ENCODE results near the gene NDUFA7. TPM values are rescaled to one million over a fixed set of nuclear protein-coding genes. Genes with fewer than 3 reads are reported as not detected.

The NDUFA7 gene
- polyA plus RNA-seq, 1 of the 3 experiments (the other 2 are of a cell fraction), result 111 TPM

GRCh38 chr19:8336660-8337059 lies 15.5 kb upstream of the NDUFA7 start:
- H3K27ac ChIP-seq (ENCODE audit: low read depth in 2 of 2, low read length in 1 of 2), result no peak overlapping the region
- H3K27me3 ChIP-seq (ENCODE audit: insufficient read depth), result peaks cover 47% of the 10 kb centered on the region
- H3F3A ChIP-seq (replicated peaks; ENCODE audit: insufficient read depth), result no peaks in the 10 kb centered on the region
- ChIA-PET CTCF (interaction anchor here (1.1 to 4.0 kb wide), 4 partner anchors 15 to 177 kb away, joined by 3 to 27 read pairs (median 8); partner anchors contain the start of genes NDUFA7, RPS28 and ZNF414), POLR2A (no interaction called here)
- WGBS (ENCODE audit: low lambda C conversion rate), result 26% methylated on average over 8 of the region's 8 CpGs
- H3K4me1 ChIP-seq (ENCODE audit: control insufficient read depth in 1 of 2, insufficient read depth in 2 of 2, low read depth in 1 of 2, low read length in 1 of 2), result no peaks in the 10 kb centered on the region; a peak in 1 of 4 replicates
- no peaks in the 10 kb centered on the region for H3K36me3 ChIP-seq (replicated peaks in 1 of 2; ENCODE audit: control insufficient read depth in 1 of 2, insufficient read depth in 2 of 2, low read length in 1 of 2)
- no peaks in the 10 kb centered on the region for H4K20me1 ChIP-seq (ENCODE audit: insufficient read depth)
- H3K4me3 ChIP-seq (ENCODE audit: low read depth in 2 of 2, low read length in 1 of 2), result no peak overlapping the region
- H3K9ac ChIP-seq, result no peak overlapping the region
- DNase-seq, result no peak
- H3K4me2 ChIP-seq, result no peak overlapping the region
- no peaks in the 10 kb centered on the region for H3K9me3 ChIP-seq
- TF ChIP-seq RAD21 (IDR thresholded peaks at IDR 0.05; ENCODE audit: low read length) (no peak), IRF3 (IDR thresholded peaks at IDR 0.05; ENCODE audit: low read depth, low read length) (no peak), PBX3 (IDR thresholded peaks at IDR 0.05) (no peak), NFIC (IDR thresholded peaks at IDR 0.05; ENCODE audit: borderline replicate concordance) (no peak), GATA2 (CRISPR knock-in tag; IDR thresholded peaks at IDR 0.05) (no peak), USF2 (IDR thresholded peaks at IDR 0.05; ENCODE audit: borderline replicate concordance, low read depth, low read length) (no peak), RCOR1 (IDR thresholded peaks at IDR 0.05; ENCODE audit: low read length) (no peak), ELF1 (IDR thresholded peaks at IDR 0.05) (no peak), TCF12 (IDR thresholded peaks at IDR 0.05) (no peak), SMC3 (IDR thresholded peaks at IDR 0.05; ENCODE audit: low read depth, low read length) (no peak), SIN3A (IDR thresholded peaks at IDR 0.05; ENCODE audit: borderline replicate concordance, low read depth, low read length) (no peak), FOXM1 (IDR thresholded peaks at IDR 0.05; ENCODE audit: low read depth) (no peak), YY1 (IDR thresholded peaks at IDR 0.05; ENCODE audit: low read depth) (no peak)
- H2AFZ ChIP-seq (ENCODE audit: low read depth), result no peak overlapping the region
- H3K79me2 ChIP-seq (ENCODE audit: insufficient read depth), result no peaks in the 10 kb centered on the region
- no peaks in the 10 kb centered on the region for H3K9me2 ChIP-seq

GRCh38 chr19:8336072-8336569 lies 14.9 kb upstream of the NDUFA7 start:
- Histone ChIP-seq H3K27me3 (ENCODE audit: insufficient read depth) (peaks cover 47% of the 10 kb centered on the region), H3K79me2 (ENCODE audit: insufficient read depth) (no peaks in the 10 kb centered on the region)
- no peak for TF ChIP-seq EP300 (IDR thresholded peaks at IDR 0.05; ENCODE audit: borderline replicate concordance in 1 of 2, low read depth in 1 of 2, low read length in 1 of 2)
- TF ChIP-seq FOXJ3 (CRISPR knock-in tag; IDR thresholded peaks at IDR 0.05), result no peak
- TF ChIP-seq MAX (IDR thresholded peaks at IDR 0.05; ENCODE audit: low read depth), result no peak
- no peak for TF ChIP-seq FOXM1 (IDR thresholded peaks at IDR 0.05; ENCODE audit: low read depth)
- TF ChIP-seq RFX5 (IDR thresholded peaks at IDR 0.05; ENCODE audit: low read length), result no peak
- TF ChIP-seq TAF1 (IDR thresholded peaks at IDR 0.05; ENCODE audit: borderline replicate concordance, low read depth, low read length), result no peak
- TF ChIP-seq USF1 (IDR thresholded peaks at IDR 0.05; ENCODE audit: borderline replicate concordance, low read depth), result no peak
- no peak for TF ChIP-seq ELF1 (IDR thresholded peaks at IDR 0.05)
- TF ChIP-seq SIN3A (IDR thresholded peaks at IDR 0.05; ENCODE audit: borderline replicate concordance, low read depth, low read length), result no peak
- TF ChIP-seq RXRA (IDR thresholded peaks at IDR 0.05; ENCODE audit: borderline replicate concordance, low read depth), result no peak
- TF ChIP-seq GATA2 (CRISPR knock-in tag; IDR thresholded peaks at IDR 0.05), result no peak
- TF ChIP-seq MXI1 (IDR thresholded peaks at IDR 0.05; ENCODE audit: low read depth, low read length), result no peak
- no peak for TF ChIP-seq FOSL2 (IDR thresholded peaks at IDR 0.05; ENCODE audit: borderline replicate concordance, low read depth)
- TF ChIP-seq SMC3 (IDR thresholded peaks at IDR 0.05; ENCODE audit: low read depth, low read length), result no peak
- TF ChIP-seq IRF3 (IDR thresholded peaks at IDR 0.05; ENCODE audit: low read depth, low read length), result no peak
- TF ChIP-seq MEF2A (IDR thresholded peaks at IDR 0.05; ENCODE audit: borderline replicate concordance, low read depth), result no peak
- no peak for TF ChIP-seq RAD21 (IDR thresholded peaks at IDR 0.05; ENCODE audit: low read length)

More at GRCh38 chr19:8336072-8336569, 14.9 kb upstream of the NDUFA7 start:
- H3K4me3 ChIP-seq (ENCODE audit: low read depth in 2 of 2, low read length in 1 of 2), result no peak overlapping the region
- no peaks in the 10 kb centered on the region; a peak in 1 of 4 replicates for H3K4me1 ChIP-seq (ENCODE audit: control insufficient read depth in 1 of 2, insufficient read depth in 2 of 2, low read depth in 1 of 2, low read length in 1 of 2)
- no peaks in the 10 kb centered on the region for H3F3A ChIP-seq (replicated peaks; ENCODE audit: insufficient read depth)
- ChIA-PET POLR2A (no interaction called here), CTCF (interaction anchor here (0.9 to 4.0 kb wide), 7 partner anchors 12 to 178 kb away, joined by 3 to 27 read pairs (median 3); partner anchors contain the start of genes NDUFA7, RPS28 and ZNF414)
- H4K20me1 ChIP-seq (ENCODE audit: insufficient read depth), result no peaks in the 10 kb centered on the region
- DNase-seq, result no peak
- no peak overlapping the region for H3K27ac ChIP-seq (ENCODE audit: low read depth in 2 of 2, low read length in 1 of 2)
- 28% methylated on average over 21 of the region's 27 CpGs for WGBS (ENCODE audit: low lambda C conversion rate)
- no peaks in the 10 kb centered on the region for H3K36me3 ChIP-seq (replicated peaks in 1 of 2; ENCODE audit: control insufficient read depth in 1 of 2, insufficient read depth in 2 of 2, low read length in 1 of 2)
- H3K9me2 ChIP-seq, result no peaks in the 10 kb centered on the region
- no peak overlapping the region for H3K4me2 ChIP-seq
- H3K9me3 ChIP-seq, result no peaks in the 10 kb centered on the region
- no peak overlapping the region for H2AFZ ChIP-seq (ENCODE audit: low read depth)
- no peak overlapping the region for H3K9ac ChIP-seq
